Activated CD4-positive, alpha-beta T cell treated with anti-CD3 and anti-CD28 coated beads for 36 hours (primary cell): ENCODE measurements around the gene FAM20C. TPM values are rescaled to one million over a fixed set of nuclear protein-coding genes. Genes with fewer than 3 reads are reported as not detected.

Experiments used
- ATAC-seq: fragments of 200-7000 bp; cut with Tn5 transposase; one replicate; pipeline ENCODE4 v1.10.0; 2021; ENCODE audit warnings: mild to moderate bottlenecking, moderate library complexity
- CTCF ChIA-PET: fragments of 350-600 bp; sonication (Branson Sonifier 250); formaldehyde crosslinking; loops from one replicate; lab custom pipeline; 2021; ENCODE audit warnings: antibody characterized with exemption; lab: Charles Lee
- POLR2A ChIA-PET: fragments of 350-600 bp; sonication (Branson Sonifier 250); formaldehyde crosslinking; loops from one replicate; lab custom pipeline; 2021; ENCODE audit warnings: antibody characterized with exemption, inconsistent platforms; lab: Charles Lee
- DNase-seq: peaks from one replicate; pipeline ENCODE4 v3.0.0-alpha.2; 2020
- H3K27ac Mint-ChIP-seq: one replicate; pipeline ENCODE4 v1.8.0; 2021; ENCODE audit warnings: mixed read lengths
- H3K27me3 Mint-ChIP-seq: one replicate; pipeline ENCODE4 v1.8.0; 2021; ENCODE audit warnings: mixed read lengths
- H3K36me3 Mint-ChIP-seq: one replicate; pipeline ENCODE4 v1.8.0; 2021; ENCODE audit warnings: low read depth, mixed read lengths
- H3K4me1 Mint-ChIP-seq: one replicate; pipeline ENCODE4 v1.8.0; 2021; ENCODE audit warnings: mixed read lengths
- H3K4me3 Mint-ChIP-seq: one replicate; pipeline ENCODE4 v1.8.0; 2021; ENCODE audit warnings: mild to moderate bottlenecking, moderate library complexity, mixed read lengths
- H3K9me3 Mint-ChIP-seq: one replicate; pipeline ENCODE4 v1.8.0; 2021; ENCODE audit warnings: low read depth, mixed read lengths
- intact Hi-C, 2 experiments: fragments of 100-400 bp; cut with DNase I in 1 of 2; cut with micrococcal nuclease in 1 of 2; formaldehyde crosslinking; loops; one replicate each; pipeline versions ENCODE4 v1.14.2 to v1.15.1; 2022 to 2024; cut with DNase I, micrococcal nuclease
- total RNA-seq, 2 experiments: library from RNA; stranded (reverse); gene quantifications; one replicate each; pipeline ENCODE4 v1.2.3, GENCODE V29; 2021

Gene FAM20C
- total RNA-seq, 2 experiments from 2014 or later = 0.21 to 0.59 TPM

DNA sequence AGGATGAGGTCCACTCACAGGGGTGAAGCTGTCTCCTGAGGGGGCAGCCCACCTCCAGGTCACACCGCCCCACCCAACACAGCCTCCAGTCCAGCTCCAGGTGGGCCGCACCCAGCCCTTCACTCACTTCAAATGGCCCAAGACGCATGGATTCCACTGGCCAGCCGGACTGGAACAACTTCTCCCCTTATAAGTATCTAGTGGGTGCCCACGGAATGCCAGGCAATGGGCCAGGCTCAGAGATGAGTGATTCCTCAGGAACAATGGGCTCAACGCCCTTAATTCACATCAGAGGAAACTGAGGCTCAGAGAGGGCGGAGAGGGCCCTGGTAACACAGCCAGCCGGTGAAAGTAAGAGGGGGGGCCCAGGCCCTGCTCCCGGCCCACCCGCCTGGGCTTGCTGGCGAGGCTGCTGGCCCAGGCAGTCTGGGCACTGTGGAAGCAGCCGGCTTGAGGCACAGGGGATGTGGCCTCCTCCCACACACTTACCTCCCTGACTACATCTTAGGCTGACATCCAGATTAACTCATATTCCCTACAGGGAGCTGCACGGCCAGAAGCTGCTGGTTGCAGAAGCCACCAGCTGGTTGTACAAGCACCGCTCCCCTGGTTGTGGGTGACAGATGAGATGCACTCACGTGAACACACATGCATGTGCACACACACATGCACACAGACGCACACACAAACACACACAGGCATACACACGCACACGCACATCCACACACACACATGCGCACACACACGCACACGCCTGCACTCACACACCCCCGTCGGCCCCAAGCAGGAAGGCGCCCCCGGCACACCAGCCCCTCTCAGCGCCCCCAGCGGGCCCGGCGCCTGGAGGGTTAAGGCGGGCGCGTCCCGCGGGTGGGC is 1.0 kb upstream of the FAM20C start:
- Mint-ChIP-seq H3K9me3 (no peaks in the 10 kb centered on the region), H3K27ac (no peak overlapping the region), H3K4me3 (peak overlapping the region; percentile 59), H3K36me3 (peaks cover 2% of the 10 kb centered on the region), H3K4me1 (peaks cover 3% of the 10 kb centered on the region), H3K27me3 (peaks cover 36% of the 10 kb centered on the region)
- ATAC-seq = peak; percentile 23
- CTCF ChIA-PET = interaction anchor here (0.6 to 0.7 kb wide), 2 partner anchors 1056 to 1238 kb away, joined by 3 read pairs; no protein-coding TSS in a partner anchor
- intact Hi-C loops = no loop called here
- POLR2A ChIA-PET = no interaction called here
- DNase-seq = peak; percentile 13

DNA sequence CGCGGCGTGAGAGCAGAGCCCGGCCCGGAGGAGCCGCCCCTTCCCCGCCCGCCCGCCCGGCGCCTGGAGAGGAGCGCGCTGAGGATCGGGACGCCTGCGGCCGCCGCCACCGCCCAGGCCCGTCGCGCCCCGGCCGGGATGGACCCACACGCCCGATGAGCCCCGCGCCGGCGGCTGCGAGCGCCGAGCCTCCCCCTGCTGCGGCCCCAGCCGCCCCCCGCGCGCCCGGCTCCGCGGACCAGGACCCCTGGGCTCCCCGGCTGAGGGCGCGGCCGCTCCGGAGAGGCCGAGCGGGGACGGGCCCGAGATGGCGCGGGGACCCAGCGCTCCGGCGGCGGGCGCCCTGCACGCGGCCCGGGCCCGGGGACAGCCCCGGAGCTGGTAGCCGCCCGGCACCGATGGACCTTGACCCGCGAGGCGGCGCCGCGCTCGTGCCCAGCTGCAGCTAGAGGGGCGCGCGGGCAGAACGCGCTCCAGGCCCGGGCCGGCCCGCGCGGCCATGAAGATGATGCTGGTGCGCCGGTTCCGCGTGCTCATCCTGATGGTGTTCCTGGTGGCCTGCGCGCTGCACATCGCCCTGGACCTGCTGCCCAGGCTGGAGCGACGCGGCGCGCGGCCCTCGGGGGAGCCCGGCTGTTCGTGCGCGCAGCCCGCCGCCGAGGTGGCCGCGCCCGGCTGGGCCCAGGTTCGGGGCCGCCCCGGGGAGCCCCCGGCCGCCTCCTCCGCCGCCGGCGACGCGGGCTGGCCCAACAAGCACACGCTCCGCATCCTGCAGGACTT is 520 bp downstream of the FAM20C start:
- intact Hi-C loops = loop anchor here in 1 of 2 experiments (1.0 kb wide), 1 partner anchor 44 kb away; no protein-coding TSS in a partner anchor
- peaks cover 36% of the 10 kb centered on the region for H3K27me3 Mint-ChIP-seq

DNA sequence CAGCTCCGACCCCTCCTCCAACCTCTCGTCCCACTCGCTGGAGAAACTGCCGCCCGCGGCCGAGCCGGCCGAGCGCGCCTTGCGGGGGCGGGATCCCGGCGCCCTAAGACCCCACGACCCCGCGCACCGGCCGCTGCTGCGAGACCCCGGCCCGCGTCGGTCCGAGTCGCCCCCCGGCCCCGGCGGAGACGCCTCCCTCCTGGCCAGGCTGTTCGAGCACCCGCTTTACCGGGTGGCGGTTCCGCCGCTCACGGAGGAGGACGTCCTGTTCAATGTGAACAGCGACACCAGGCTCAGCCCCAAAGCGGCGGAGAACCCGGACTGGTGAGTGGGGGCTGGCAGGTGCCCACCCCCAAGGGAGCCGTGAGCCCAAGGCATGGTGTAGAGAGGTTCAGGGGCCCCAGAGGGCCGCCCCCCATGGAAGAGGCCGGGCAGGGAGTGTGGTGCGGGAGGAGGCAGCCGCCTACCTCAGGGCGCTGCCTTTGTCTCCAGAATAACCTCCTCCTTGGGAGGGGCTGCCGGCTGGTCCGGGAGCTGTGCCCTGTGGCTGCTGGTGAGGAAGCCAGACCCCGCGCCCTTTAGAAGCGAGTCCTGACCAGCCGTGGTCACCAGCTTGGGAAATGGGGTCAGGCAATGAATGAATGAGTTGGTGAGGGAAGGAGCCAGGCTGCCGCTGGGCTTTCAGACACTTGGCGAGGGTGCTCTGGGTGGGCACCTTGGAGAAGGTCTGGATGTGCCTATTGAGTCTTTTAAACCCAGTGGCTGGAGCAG is 1.3 kb downstream of the FAM20C start:
- peaks cover 3% of the 10 kb centered on the region for H3K4me1 Mint-ChIP-seq
- H3K27ac Mint-ChIP-seq = no peak overlapping the region
- intact Hi-C loops = no loop called here
- POLR2A ChIA-PET = no interaction called here
- H3K9me3 Mint-ChIP-seq = no peaks in the 10 kb centered on the region
- DNase-seq (no peak), ATAC-seq (no peak)
- CTCF ChIA-PET = no interaction called here
- peaks cover 2% of the 10 kb centered on the region for H3K36me3 Mint-ChIP-seq
- H3K4me3 Mint-ChIP-seq = peak overlapping the region; percentile 32
- peaks cover 38% of the 10 kb centered on the region for H3K27me3 Mint-ChIP-seq

More for the DNA sequence above, 520 bp downstream of the FAM20C start:
- Mint-ChIP-seq H3K4me3 (no peak overlapping the region), H3K4me1 (peaks cover 3% of the 10 kb centered on the region), H3K9me3 (no peaks in the 10 kb centered on the region), H3K27ac (no peak overlapping the region), H3K36me3 (peaks cover 2% of the 10 kb centered on the region)
- ChIA-PET CTCF (no interaction called here), POLR2A (no interaction called here)
- DNase-seq = no peak
- ATAC-seq = no peak

DNA sequence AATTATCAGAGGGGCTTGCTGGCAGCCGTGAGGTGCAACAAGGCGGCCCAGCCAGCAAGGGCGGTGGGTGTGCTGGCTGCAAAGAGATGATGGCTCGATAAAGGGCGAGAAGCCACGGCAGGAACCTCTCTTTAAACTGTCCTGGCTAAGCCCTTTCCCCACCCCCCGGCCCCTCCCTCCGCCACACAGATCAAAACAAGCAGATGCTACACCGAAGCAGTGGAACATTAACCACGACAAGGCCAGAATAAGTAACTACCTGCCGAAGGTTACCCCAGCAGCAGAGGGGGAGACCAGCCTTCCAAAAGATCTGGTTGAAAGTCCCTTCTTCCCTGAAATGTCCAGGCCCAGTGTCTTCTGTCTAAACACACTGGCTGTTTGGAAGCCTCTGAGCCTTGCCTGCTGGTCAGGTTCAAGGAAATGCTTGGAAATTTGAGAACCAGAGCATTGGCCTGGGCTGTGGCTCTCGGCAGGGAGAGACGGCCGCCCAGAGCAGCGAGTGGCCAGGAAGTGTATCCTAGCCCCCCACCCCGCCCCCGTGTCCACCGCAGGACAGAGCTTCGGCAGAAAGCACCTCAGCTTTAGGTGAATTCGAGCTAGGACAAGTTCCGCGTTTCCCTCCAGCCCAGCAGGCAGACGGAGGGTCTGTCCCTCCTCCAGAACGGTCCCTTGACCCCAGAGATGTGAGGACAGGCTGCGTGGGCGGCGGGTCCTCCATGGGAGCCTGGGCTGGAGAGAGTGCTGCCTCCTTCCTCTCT is 2.1 kb downstream of the FAM20C start:
- no peak overlapping the region for H3K27ac Mint-ChIP-seq
- ChIA-PET CTCF (no interaction called here), POLR2A (no interaction called here)
- H3K36me3 Mint-ChIP-seq = peaks cover 2% of the 10 kb centered on the region
- peaks cover 36% of the 10 kb centered on the region for H3K27me3 Mint-ChIP-seq
- H3K4me1 Mint-ChIP-seq = peaks cover 3% of the 10 kb centered on the region
- no peaks in the 10 kb centered on the region for H3K9me3 Mint-ChIP-seq
- no peak for DNase-seq
- no peak overlapping the region for H3K4me3 Mint-ChIP-seq
- ATAC-seq = no peak
- intact Hi-C loops = no loop called here

DNA sequence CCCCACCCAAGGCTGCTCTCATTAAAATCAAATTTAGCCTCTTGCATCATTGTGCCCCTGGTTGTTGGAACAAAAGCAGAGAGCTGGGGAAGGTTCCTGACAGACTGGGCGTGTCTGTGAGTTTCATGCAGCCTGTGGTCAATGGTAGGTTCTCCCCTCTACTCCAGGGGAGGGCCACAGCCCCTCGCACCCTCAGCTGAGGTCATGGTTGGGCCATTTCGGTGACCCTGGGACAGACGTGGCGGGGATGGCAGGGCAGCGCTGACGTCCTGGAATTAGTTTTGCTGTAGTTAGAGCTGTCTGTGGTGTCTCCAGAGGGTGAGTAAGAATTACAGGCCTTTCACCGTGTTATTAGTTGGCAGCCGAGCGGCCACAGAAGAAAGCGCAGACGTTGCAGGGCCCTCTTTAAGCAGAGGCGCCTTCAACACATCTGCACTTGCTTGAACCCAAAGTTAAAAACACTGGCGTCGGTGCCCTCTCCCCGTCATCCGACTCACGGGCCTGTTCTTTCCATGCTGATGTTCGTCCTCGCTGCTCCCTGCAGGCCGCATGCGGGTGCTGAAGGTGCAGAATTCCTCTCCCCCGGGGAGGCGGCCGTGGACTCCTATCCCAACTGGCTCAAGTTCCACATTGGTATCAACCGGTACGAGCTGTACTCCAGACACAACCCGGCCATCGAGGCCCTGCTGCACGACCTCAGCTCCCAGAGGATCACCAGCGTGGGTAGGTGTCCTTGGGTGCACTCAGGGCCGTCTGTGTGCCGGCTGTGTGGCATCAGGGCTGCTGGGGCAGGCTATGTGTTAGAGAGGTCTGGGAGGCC is 2.8 kb downstream of the FAM20C start:
- Mint-ChIP-seq H3K4me1 (peaks cover 3% of the 10 kb centered on the region), H3K27me3 (peaks cover 30% of the 10 kb centered on the region), H3K36me3 (peaks cover 2% of the 10 kb centered on the region), H3K4me3 (no peak overlapping the region), H3K9me3 (no peaks in the 10 kb centered on the region), H3K27ac (no peak overlapping the region)
- ChIA-PET POLR2A (no interaction called here), CTCF (no interaction called here)
- DNase-seq (no peak), ATAC-seq (no peak)
- intact Hi-C loops = no loop called here

DNA sequence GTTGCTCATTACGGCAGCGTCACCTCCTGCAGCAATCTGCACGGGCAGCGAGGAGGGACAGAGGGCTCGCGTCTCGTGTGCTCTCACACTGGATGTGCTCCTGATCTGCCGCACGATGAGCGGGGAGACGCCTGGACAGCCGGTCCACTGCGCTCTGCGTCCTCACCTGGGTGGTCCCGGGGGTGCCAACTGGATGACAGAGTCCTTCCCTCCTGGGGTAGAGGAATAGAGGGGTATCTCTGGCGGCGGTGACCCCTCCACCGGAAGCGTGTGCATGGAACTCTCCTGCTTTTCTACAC is 3.4 kb downstream of the FAM20C start:
- H3K4me3 Mint-ChIP-seq = no peak overlapping the region
- ChIA-PET POLR2A (no interaction called here), CTCF (no interaction called here)
- no peaks in the 10 kb centered on the region for H3K9me3 Mint-ChIP-seq
- ATAC-seq = no peak
- intact Hi-C loops = no loop called here
- peaks cover 2% of the 10 kb centered on the region for H3K36me3 Mint-ChIP-seq
- no peak overlapping the region for H3K27ac Mint-ChIP-seq
- H3K4me1 Mint-ChIP-seq = peaks cover 3% of the 10 kb centered on the region
- DNase-seq = no peak
- H3K27me3 Mint-ChIP-seq = peaks cover 27% of the 10 kb centered on the region

DNA sequence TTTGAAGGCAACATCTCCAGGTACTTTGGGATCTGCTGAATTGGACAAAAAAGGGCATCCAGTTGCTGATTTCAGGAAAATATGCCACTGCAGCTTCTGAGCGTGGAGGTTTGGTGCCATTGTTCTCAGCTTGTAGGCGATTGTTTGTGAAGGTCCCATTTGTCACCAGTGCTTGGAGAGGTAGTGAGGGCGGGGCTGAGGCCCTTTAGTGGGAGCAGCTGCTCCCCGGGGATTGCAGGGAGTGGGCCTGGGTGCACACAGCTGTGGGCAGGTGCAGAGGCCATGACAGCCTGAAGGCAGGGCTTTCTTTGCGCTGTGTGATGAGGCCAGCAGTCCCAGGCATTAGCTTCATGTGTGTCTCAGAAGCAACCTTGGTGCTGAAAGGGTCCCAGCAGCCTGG is 3.9 kb downstream of the FAM20C start:
- CTCF ChIA-PET = interaction anchor here (0.6 kb wide), 1 partner anchor 676 kb away, joined by 3 read pairs; no protein-coding TSS in a partner anchor
- DNase-seq = no peak
- intact Hi-C loops = no loop called here
- no peak overlapping the region for H3K4me3 Mint-ChIP-seq
- H3K27me3 Mint-ChIP-seq = peaks cover 22% of the 10 kb centered on the region
- POLR2A ChIA-PET = no interaction called here
- H3K36me3 Mint-ChIP-seq = peaks cover 2% of the 10 kb centered on the region
- no peaks in the 10 kb centered on the region for H3K9me3 Mint-ChIP-seq
- no peak overlapping the region for H3K27ac Mint-ChIP-seq
- no peak for ATAC-seq
- peaks cover 3% of the 10 kb centered on the region for H3K4me1 Mint-ChIP-seq

- peaks cover 19% of the 10 kb centered on the region for H3K27me3 Mint-ChIP-seq
- ATAC-seq (no peak), DNase-seq (no peak)
- CTCF ChIA-PET = interaction anchor here (1.1 kb wide), 1 partner anchor 9 kb away, joined by 6 read pairs; no protein-coding TSS in a partner anchor
- no peaks in the 10 kb centered on the region for H3K4me1 Mint-ChIP-seq
- POLR2A ChIA-PET = no interaction called here
- no peak overlapping the region for H3K4me3 Mint-ChIP-seq
- H3K27ac Mint-ChIP-seq = no peak overlapping the region
- intact Hi-C loops = no loop called here
- H3K9me3 Mint-ChIP-seq = no peaks in the 10 kb centered on the region
- H3K36me3 Mint-ChIP-seq = no peaks in the 10 kb centered on the region
These were observed 4.5 kb downstream of the FAM20C start for GRCh38 chr7:196778-197321.

GRCh38 chr7:197413-198335 is 5.3 kb downstream of the FAM20C start:
- Mint-ChIP-seq H3K4me3 (no peak overlapping the region), H3K27me3 (peaks cover 19% of the 10 kb centered on the region), H3K4me1 (no peaks in the 10 kb centered on the region), H3K36me3 (no peaks in the 10 kb centered on the region), H3K9me3 (no peaks in the 10 kb centered on the region), H3K27ac (no peak overlapping the region)
- POLR2A ChIA-PET = no interaction called here
- intact Hi-C loops = no loop called here
- CTCF ChIA-PET = interaction anchor here (1.1 kb wide), 1 partner anchor 9 kb away, joined by 6 read pairs; no protein-coding TSS in a partner anchor
- no peak for DNase-seq
- ATAC-seq = no peak
